T-cell (primary cell): ENCODE results near the gene IMMP2L. TPM values are rescaled to one million over a fixed set of nuclear protein-coding genes. Genes with fewer than 3 reads are reported as not detected.

Experiments used
- ATAC-seq, 4 experiments: fragments of 200-7000 bp in 3 of 4; fragments of 150-1000 bp in 1 of 4; cut with Tn5 transposase; replicated peaks in 1 of 4; 1 replicate in 3 of 4; 2 replicates in 1 of 4; pipeline ENCODE4 v1.10.0; 2021; ENCODE audit warnings: moderate library complexity in 3 of 4, mild to moderate bottlenecking in 2 of 4, moderate number of reproducible peaks in 1 of 4
- CTCF ChIA-PET, 2 donors: fragments of 300-600 bp; sonication (Branson Sonifier 250); formaldehyde crosslinking; loops; one replicate each; lab custom pipeline; 2022; ENCODE audit warnings: antibody characterized with exemption in 2 of 2; lab: Charles Lee
- POLR2A ChIA-PET, 2 donors: fragments of 300-600 bp; sonication (Branson Sonifier 250); formaldehyde crosslinking; loops; one replicate each; lab custom pipeline; 2022; ENCODE audit warnings: antibody characterized with exemption in 2 of 2; lab: Charles Lee
- DNase-seq, 35 experiments: peaks; one replicate each; pipeline versions ENCODE4 v3.0.0 to v3.0.0-alpha.2; 2013 to 2023
- H3K27ac ChIP-seq: one replicate; pipeline ENCODE4 v1.5.1; 2013; ENCODE audit warnings: low read length
- H3K27me3 ChIP-seq, 2 experiments: replicated peaks in 1 of 2; 1 replicate in 1 of 2; 2 replicates in 1 of 2; pipeline versions ENCODE4 v1.6.1 to v1.7.0; 2013; ENCODE audit warnings: low read length in 1 of 2, mixed read lengths in 1 of 2; ENCODE audit not compliant: control insufficient read depth in 2 of 2, insufficient read depth in 2 of 2; ENCODE audit errors: extremely low read depth in 1 of 2
- H3K36me3 ChIP-seq, 2 donors: 1 replicate in 1 of 2; 2 replicates in 1 of 2; pipeline versions ENCODE4 v1.6.1 to v1.7.0; 2013; ENCODE audit warnings: low read length in 1 of 2; ENCODE audit not compliant: control insufficient read depth in 2 of 2, insufficient read depth in 1 of 2; ENCODE audit errors: extremely low read depth in 1 of 2
- H3K4me1 ChIP-seq, 2 experiments: 1 replicate in 1 of 2; 2 replicates in 1 of 2; pipeline versions ENCODE4 v1.6.1 to v1.7.0; 2013; ENCODE audit warnings: low read length in 2 of 2, mixed read lengths in 1 of 2; ENCODE audit not compliant: insufficient read depth in 2 of 2, control insufficient read depth in 1 of 2; ENCODE audit errors: extremely low read depth in 1 of 2
- H3K4me3 ChIP-seq, 2 donors: 1 replicate in 1 of 2; 2 replicates in 1 of 2; pipeline versions ENCODE4 v1.5.1 to v1.7.0; 2013; ENCODE audit warnings: mild to moderate bottlenecking in 2 of 2, low read length in 1 of 2, moderate library complexity in 1 of 2; ENCODE audit not compliant: control insufficient read depth in 1 of 2; ENCODE audit errors: extremely low read depth in 1 of 2
- H3K9me3 ChIP-seq: 2 replicates; pipeline ENCODE4 v1.7.0; 2013
- H3K27ac Mint-ChIP-seq, 2 donors: one replicate each; pipeline ENCODE4 v1.8.0; 2020 to 2021; ENCODE audit warnings: mild to moderate bottlenecking in 2 of 2, mixed read lengths in 2 of 2
- H3K27me3 Mint-ChIP-seq, 2 donors: one replicate each; pipeline ENCODE4 v1.8.0; 2021 to 2022; ENCODE audit warnings: mixed read lengths in 2 of 2
- H3K36me3 Mint-ChIP-seq: one replicate; pipeline ENCODE4 v1.8.0; 2021; ENCODE audit warnings: mixed read lengths
- H3K4me1 Mint-ChIP-seq, 3 donors: one replicate each; pipeline ENCODE4 v1.8.0; 2020 to 2022; ENCODE audit warnings: mixed read lengths in 3 of 3, mild to moderate bottlenecking in 1 of 3
- H3K4me3 Mint-ChIP-seq, 3 donors: one replicate each; pipeline ENCODE4 v1.8.0; 2020 to 2022; ENCODE audit warnings: mild to moderate bottlenecking in 3 of 3, mixed read lengths in 3 of 3, moderate library complexity in 3 of 3
- H3K9me3 Mint-ChIP-seq, 3 donors: one replicate each; pipeline ENCODE4 v1.8.0; 2020 to 2022; ENCODE audit warnings: mixed read lengths in 3 of 3
- WGBS: methylation state at CpG from one replicate; pipeline ENCODE4 v1.1.5; 2013; ENCODE audit warnings: missing lambda C conversion rate; ENCODE audit not compliant: insufficient coverage; 5-methylcytosine and 5-hydroxymethylcytosine counted together
- total RNA-seq, 35 experiments: library from RNA in 6 of 35; stranded (reverse) in 6 of 35; fragments of 120-200 nt in 1 of 35; gene quantifications; one replicate each; pipeline versions ENCODE4 v1.2.1 to v1.2.4 and lab custom pipeline; 2013 to 2026

Gene IMMP2L
- total RNA-seq, 5 donors from 2014 or later (not counting 1 experiment from before 2014, with no cell fraction given) = 14.1 to 27.3 (median 21.7) TPM

DNA sequence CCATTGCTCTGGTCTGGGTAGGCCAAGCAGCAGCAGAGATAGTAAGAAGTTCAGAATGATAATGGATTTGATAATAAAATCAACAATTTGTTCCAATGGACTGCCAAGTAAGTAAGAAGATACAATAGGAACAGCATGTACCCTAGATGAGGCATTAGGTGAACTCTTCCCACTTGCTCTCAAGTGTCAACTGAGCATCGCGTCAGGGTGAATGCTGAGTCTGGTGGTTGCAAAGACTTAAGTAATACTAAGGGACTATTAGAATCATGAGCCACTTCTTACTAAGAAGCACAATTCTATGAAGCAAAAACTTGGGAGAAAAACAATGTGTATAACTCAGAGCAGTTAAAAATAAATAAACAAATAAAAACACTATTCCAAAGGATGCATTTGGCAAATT is 416.8 kb downstream of the IMMP2L start:
- H3K36me3 Mint-ChIP-seq = no peaks in the 10 kb centered on the region
- CTCF ChIA-PET = no interaction called here
- WGBS = no CpG with 5 or more reads among the region's 2 CpGs
- H3K4me1 Mint-ChIP-seq = no peaks in the 10 kb centered on the region
- Histone ChIP-seq H3K4me3 (no peak overlapping the region), H3K27ac (no peak overlapping the region), H3K27me3 (no peaks in the 10 kb centered on the region), H3K36me3 (no peaks in the 10 kb centered on the region), H3K9me3 (no peaks in the 10 kb centered on the region), H3K4me1 (no peaks in the 10 kb centered on the region)
- DNase-seq (no peak), ATAC-seq (no peak)
- no peak overlapping the region for H3K27ac Mint-ChIP-seq
- no peaks in the 10 kb centered on the region for H3K9me3 Mint-ChIP-seq
- H3K27me3 Mint-ChIP-seq = no peaks in the 10 kb centered on the region
- no peak overlapping the region for H3K4me3 Mint-ChIP-seq
- POLR2A ChIA-PET = interaction anchor here in 1 of 2 donors (0.6 kb wide), 1 partner anchor 29 kb away, joined by 13 read pairs; no protein-coding TSS in a partner anchor

DNA sequence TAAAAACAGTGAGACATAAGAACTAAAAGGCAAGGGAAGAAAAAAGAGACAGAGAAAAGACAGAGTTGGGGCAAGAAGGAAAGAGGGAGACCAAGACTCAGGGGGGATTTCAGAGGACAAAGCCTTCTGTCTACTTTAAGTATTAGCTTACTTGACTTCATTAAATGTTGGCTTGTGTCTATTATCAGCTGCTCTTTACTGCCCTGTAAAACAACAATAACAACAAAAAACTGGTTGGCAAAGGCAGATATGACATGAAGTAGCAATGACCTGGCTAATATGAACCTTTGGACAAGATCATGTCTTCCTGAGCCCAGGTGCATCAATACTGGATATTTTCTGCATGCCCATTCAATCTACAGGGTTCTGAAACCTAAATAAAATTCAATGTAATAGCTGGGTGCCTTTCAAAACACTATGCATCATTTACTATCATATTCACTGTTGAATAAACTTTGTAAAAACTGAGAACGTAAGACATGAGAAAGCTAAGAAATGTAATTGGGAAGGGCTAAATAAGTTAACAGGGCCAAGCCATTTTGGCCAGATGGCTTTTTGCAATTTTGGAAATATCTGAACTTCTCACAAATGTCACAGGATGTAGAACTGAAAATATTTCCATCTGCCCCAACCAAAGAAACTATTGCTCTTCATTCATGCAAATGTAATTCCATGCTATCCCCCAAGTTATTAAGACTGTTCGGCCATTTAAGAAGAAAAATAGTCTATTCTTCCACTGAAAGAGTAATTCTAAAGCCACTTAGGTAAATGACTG is 422.0 kb downstream of the IMMP2L start:
- WGBS = no CpG with 5 or more reads among the region's 2 CpGs
- no peaks in the 10 kb centered on the region for H3K36me3 ChIP-seq
- no peak overlapping the region for H3K4me3 ChIP-seq
- peaks cover 7 to 18% of the 10 kb centered on the region in 2 experiments for H3K4me1 ChIP-seq
- no peaks in the 10 kb centered on the region for H3K9me3 ChIP-seq
- H3K27me3 Mint-ChIP-seq = no peaks in the 10 kb centered on the region
- no peaks in the 10 kb centered on the region for H3K9me3 Mint-ChIP-seq
- ATAC-seq = no peak
- H3K4me1 Mint-ChIP-seq = peaks cover 17 to 25% (median 22%) of the 10 kb centered on the region in 3 donors
- H3K4me3 Mint-ChIP-seq = no peak overlapping the region
- H3K27me3 ChIP-seq = no peaks in the 10 kb centered on the region
- no peak for DNase-seq
- H3K27ac ChIP-seq = no peak overlapping the region
- H3K36me3 Mint-ChIP-seq = no peaks in the 10 kb centered on the region
- ChIA-PET CTCF (interaction anchor here (0.6 to 3.2 kb wide), 2 partner anchors 41 to 226 kb away, joined by 4 to 20 read pairs; no protein-coding TSS in a partner anchor), POLR2A (interaction anchor here in 1 of 2 donors (1.1 kb wide), 1 partner anchor 10 kb away, joined by 3 read pairs; no protein-coding TSS in a partner anchor)
- H3K27ac Mint-ChIP-seq = no peak overlapping the region

DNA sequence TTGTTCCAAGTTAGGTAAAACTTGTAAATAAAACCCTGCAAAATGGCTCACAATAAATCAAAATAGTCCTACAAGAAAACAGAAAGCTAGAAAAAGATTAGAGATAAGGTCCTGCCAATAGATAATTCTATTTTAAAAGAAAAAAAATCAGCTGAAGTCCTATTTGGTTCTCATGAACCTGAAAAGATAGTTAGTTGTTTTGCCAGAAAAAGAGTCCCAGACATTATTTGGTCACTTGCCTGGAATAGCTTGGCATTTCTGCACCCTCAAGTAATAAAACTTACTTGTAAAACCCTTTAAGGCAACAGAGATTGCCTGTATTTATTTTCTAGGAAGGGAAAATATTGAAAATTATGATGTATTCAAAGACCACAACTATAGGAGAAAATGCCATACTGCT is 423.7 kb downstream of the IMMP2L start:
- H3K27me3 ChIP-seq = no peaks in the 10 kb centered on the region
- H3K4me3 ChIP-seq = no peak overlapping the region
- H3K4me1 ChIP-seq = peaks cover 7 to 18% of the 10 kb centered on the region in 2 experiments
- Mint-ChIP-seq H3K27me3 (no peaks in the 10 kb centered on the region), H3K4me3 (peak overlapping the region in 1 of 3 donors; percentile 57), H3K9me3 (no peaks in the 10 kb centered on the region), H3K36me3 (no peaks in the 10 kb centered on the region), H3K27ac (peak overlapping the region; percentile 72 to 81), H3K4me1 (peaks cover 17 to 25% (median 22%) of the 10 kb centered on the region in 3 donors)
- ChIA-PET CTCF (interaction anchor here (1.0 to 3.2 kb wide), 4 partner anchors 26 to 48 kb away, joined by 3 to 20 read pairs (median 4); no protein-coding TSS in a partner anchor), POLR2A (interaction anchor here in 1 of 2 donors (0.6 kb wide), 1 partner anchor 57 kb away, joined by 3 read pairs; no protein-coding TSS in a partner anchor)
- DNase-seq = no peak
- H3K36me3 ChIP-seq = no peaks in the 10 kb centered on the region
- no peak for ATAC-seq
- H3K9me3 ChIP-seq = no peaks in the 10 kb centered on the region
- peak overlapping the region; percentile 56 for H3K27ac ChIP-seq

- peaks cover 7 to 18% of the 10 kb centered on the region in 2 experiments for H3K4me1 ChIP-seq
- Mint-ChIP-seq H3K9me3 (no peaks in the 10 kb centered on the region), H3K36me3 (no peaks in the 10 kb centered on the region), H3K4me1 (peaks cover 17 to 25% (median 22%) of the 10 kb centered on the region in 3 donors), H3K4me3 (peak overlapping the region in 1 of 3 donors; percentile 57), H3K27ac (peak overlapping the region; percentile 72 to 81), H3K27me3 (no peaks in the 10 kb centered on the region)
- POLR2A ChIA-PET = no interaction called here
- CTCF ChIA-PET = interaction anchor here (0.6 to 3.2 kb wide), 5 partner anchors 26 to 1040 kb away, joined by 3 to 20 read pairs (median 4); no protein-coding TSS in a partner anchor
- peak; percentile 82 to 94 (median 92) for ATAC-seq
- peak in 34 of 35 experiments; percentile 16 to 74 (median 54) for DNase-seq
- no peak overlapping the region for H3K4me3 ChIP-seq
- no peaks in the 10 kb centered on the region for H3K36me3 ChIP-seq
- no CpG with 5 or more reads among the region's 2 CpGs for WGBS
- H3K9me3 ChIP-seq = no peaks in the 10 kb centered on the region
- H3K27me3 ChIP-seq = no peaks in the 10 kb centered on the region
- peak overlapping the region; percentile 56 for H3K27ac ChIP-seq
Measured at GRCh38 chr7:111138193-111138569, 424.1 kb downstream of the IMMP2L start.

DNA sequence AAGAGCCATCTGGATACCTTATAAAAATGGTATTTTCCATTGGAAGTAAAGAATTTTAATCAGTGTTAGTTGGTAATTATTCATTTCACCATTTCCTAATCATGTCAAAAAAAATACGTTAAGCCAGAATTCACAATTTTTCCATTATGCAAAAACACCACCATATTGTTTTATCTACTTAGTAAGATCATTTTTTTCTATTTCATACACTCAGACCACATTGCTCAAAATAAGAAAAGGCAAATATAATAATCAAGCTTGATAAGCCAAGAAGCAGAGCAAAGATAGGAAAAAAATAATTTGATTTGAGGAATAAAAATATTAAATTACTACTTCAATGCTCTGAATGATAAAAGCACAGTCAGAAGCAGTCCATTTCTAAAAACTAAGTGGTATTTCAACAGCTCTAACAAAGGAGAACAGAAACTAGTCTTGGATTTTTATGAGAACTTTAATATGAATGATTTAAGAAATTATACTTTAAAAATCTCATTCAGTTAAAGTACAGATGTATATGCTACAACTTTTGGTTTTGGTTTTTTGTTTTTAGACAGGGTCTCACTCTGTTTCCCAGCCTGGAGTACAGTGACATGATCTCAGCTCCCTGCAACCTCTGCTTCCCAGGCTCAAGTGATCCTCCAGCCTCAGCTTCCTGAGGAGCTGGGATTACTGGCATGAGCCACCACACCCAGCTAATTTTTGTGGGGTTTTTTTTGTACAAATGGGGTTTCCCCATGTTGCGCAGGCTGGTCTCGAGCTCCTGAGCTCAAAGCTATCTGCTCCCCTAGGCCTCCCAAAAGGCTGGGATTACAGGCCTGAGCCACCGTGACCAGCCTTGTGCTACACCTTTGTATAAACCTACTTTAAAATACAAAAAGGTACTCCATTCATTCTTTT is 424.7 kb downstream of the IMMP2L start:
- POLR2A ChIA-PET = no interaction called here
- H3K9me3 ChIP-seq = no peaks in the 10 kb centered on the region
- peak overlapping the region in 1 of 3 donors; percentile 57 for H3K4me3 Mint-ChIP-seq
- H3K9me3 Mint-ChIP-seq = no peaks in the 10 kb centered on the region
- no peak overlapping the region for H3K4me3 ChIP-seq
- peaks cover 17 to 25% (median 22%) of the 10 kb centered on the region in 3 donors for H3K4me1 Mint-ChIP-seq
- H3K27me3 Mint-ChIP-seq = no peaks in the 10 kb centered on the region
- peaks cover 7 to 18% of the 10 kb centered on the region in 2 experiments for H3K4me1 ChIP-seq
- H3K27me3 ChIP-seq = no peaks in the 10 kb centered on the region
- H3K27ac ChIP-seq = peak overlapping the region; percentile 56
- peak; percentile 34 to 70 (median 39) for ATAC-seq
- H3K36me3 Mint-ChIP-seq = no peaks in the 10 kb centered on the region
- WGBS = no CpG with 5 or more reads among the region's 4 CpGs
- no peaks in the 10 kb centered on the region for H3K36me3 ChIP-seq
- DNase-seq = peak in 10 of 35 experiments; percentile 0 to 43 (median 8)
- CTCF ChIA-PET = interaction anchor here (0.6 to 3.2 kb wide), 6 partner anchors 27 to 1039 kb away, joined by 3 to 20 read pairs (median 4); no protein-coding TSS in a partner anchor
- H3K27ac Mint-ChIP-seq = peak overlapping the region; percentile 67 to 72

GRCh38 chr7:111132833-111133232 is 429.5 kb downstream of the IMMP2L start:
- WGBS = no CpG with 5 or more reads among the region's 1 CpG
- H3K4me1 ChIP-seq = peaks cover 2 to 3% of the 10 kb centered on the region in 2 experiments
- H3K27me3 Mint-ChIP-seq = no peaks in the 10 kb centered on the region
- H3K9me3 ChIP-seq = no peaks in the 10 kb centered on the region
- no peak overlapping the region for H3K4me3 Mint-ChIP-seq
- DNase-seq (no peak), ATAC-seq (no peak)
- H3K27ac Mint-ChIP-seq = no peak overlapping the region
- H3K27me3 ChIP-seq = no peaks in the 10 kb centered on the region
- H3K27ac ChIP-seq = no peak overlapping the region
- POLR2A ChIA-PET = no interaction called here
- H3K36me3 ChIP-seq = no peaks in the 10 kb centered on the region
- no peaks in the 10 kb centered on the region for H3K36me3 Mint-ChIP-seq
- H3K4me1 Mint-ChIP-seq = peaks cover 2 to 5% (median 5%) of the 10 kb centered on the region in 3 donors
- H3K9me3 Mint-ChIP-seq = no peaks in the 10 kb centered on the region
- H3K4me3 ChIP-seq = no peak overlapping the region
- CTCF ChIA-PET = interaction anchor here in 1 of 2 donors (1.0 kb wide), 1 partner anchor 191 kb away, joined by 3 read pairs; no protein-coding TSS in a partner anchor
